OCI-LY7 (cell line): ENCODE measurements around the gene GALNT10. TPM values are rescaled to one million over a fixed set of nuclear protein-coding genes. Genes with fewer than 3 reads are reported as not detected.

Source experiments
- BruUV-seq: library from RNA; stranded (reverse); fragments of 400-500 nt; replicated peaks from 2 replicates; lab custom pipeline; 2021; lab: Mats Ljungman, UMichigan
- CTCF ChIA-PET: fragments of 300-600 bp; sonication (Branson Sonifier 250); formaldehyde crosslinking; loops from one replicate; lab custom pipeline; 2022; ENCODE audit warnings: antibody characterized with exemption; ENCODE audit not compliant: unreplicated experiment; lab: Charles Lee
- POLR2A ChIA-PET: fragments of 300-600 bp; sonication (Branson Sonifier 250); formaldehyde crosslinking; loops from one replicate; lab custom pipeline; 2022; ENCODE audit warnings: antibody characterized with exemption; lab: Charles Lee
- DNase-seq: peaks from one replicate; pipeline ENCODE4 v3.0.0-alpha.2; 2015; ENCODE audit warnings: low spot score
- H2AFZ ChIP-seq: fragments of 200-600 bp; sonication (generic), shearing (Covaris generic); 2 replicates; pipeline ENCODE4 v1.6.1; 2014; ENCODE audit warnings: mild to moderate bottlenecking, antibody characterized with exemption, low read length, moderate library complexity
- H3K27ac ChIP-seq: fragments of 200-600 bp; sonication (generic); 2 replicates; pipeline ENCODE4 v1.5.1; 2014; ENCODE audit warnings: mixed run types, low read depth, mild to moderate bottlenecking, moderate library complexity, low read length, inconsistent platforms; ENCODE audit not compliant: poor library complexity, severe bottlenecking
- H3K36me3 ChIP-seq: fragments of 200-600 bp; sonication (generic); 2 replicates; pipeline ENCODE4 v1.6.1; 2014; ENCODE audit warnings: mild to moderate bottlenecking, antibody characterized with exemption, low read length, moderate library complexity, mixed read lengths; ENCODE audit not compliant: insufficient read depth
- H3K4me1 ChIP-seq: fragments of 200-600 bp; sonication (generic); 2 replicates; pipeline ENCODE4 v1.5.1; 2014; ENCODE audit warnings: mild to moderate bottlenecking, low read length; ENCODE audit not compliant: insufficient read depth, poor library complexity, severe bottlenecking
- H3K4me2 ChIP-seq: fragments of 200-600 bp; sonication (generic); 2 replicates; pipeline ENCODE4 v1.6.1; 2014; ENCODE audit warnings: mild to moderate bottlenecking, low read length
- H3K4me3 ChIP-seq: fragments of 200-600 bp; sonication (generic); 2 replicates; pipeline ENCODE4 v1.5.1; 2014; ENCODE audit warnings: mild to moderate bottlenecking, low read depth, low read length; ENCODE audit not compliant: poor library complexity, severe bottlenecking
- H3K79me2 ChIP-seq: fragments of 200-600 bp; sonication (generic); 2 replicates; pipeline ENCODE4 v1.6.1; 2016; ENCODE audit warnings: low read depth, mild to moderate bottlenecking, low read length, moderate library complexity, mixed read lengths; ENCODE audit not compliant: insufficient read depth
- H3K9me2 ChIP-seq: fragments of 200-600 bp; sonication (generic); 2 replicates; pipeline ENCODE4 v1.6.1; 2016; ENCODE audit warnings: mild to moderate bottlenecking, low read length, mixed read lengths; ENCODE audit not compliant: insufficient read depth
- H3K9me3 ChIP-seq: fragments of 200-600 bp; sonication (generic); 2 replicates; pipeline ENCODE4 v1.6.1; 2014; ENCODE audit warnings: mild to moderate bottlenecking, mixed run types, low read length, mixed read lengths
- H4K20me1 ChIP-seq: fragments of 200-600 bp; sonication (generic); 2 replicates; pipeline ENCODE4 v1.6.1; 2014; ENCODE audit warnings: mild to moderate bottlenecking, antibody characterized with exemption, low read length, moderate library complexity, mixed read lengths; ENCODE audit not compliant: insufficient read depth
- CTCF ChIP-seq: fragments of 200-600 bp; sonication (generic); conservative IDR thresholded peaks from 2 replicates; pipeline ENCODE4 v1.5.1; 2014; ENCODE audit warnings: mild to moderate bottlenecking, antibody characterized with exemption, low read length, moderate library complexity, mixed read lengths
- EZH2phosphoT487 ChIP-seq: fragments of 200-600 bp; sonication (generic); IDR thresholded peaks from 2 replicates; pipeline ENCODE4 v1.6.1; 2018; ENCODE audit warnings: low read depth, borderline replicate concordance, mild to moderate bottlenecking, mixed run types, antibody characterized with exemption, low read length, moderate library complexity, mixed read lengths
- intact Hi-C: fragments of 100-400 bp; cut with micrococcal nuclease; formaldehyde crosslinking; loops from one replicate; pipeline ENCODE4 v1.10.0; 2022; ENCODE audit not compliant: unreplicated experiment
- total RNA-seq, 2 experiments: library from RNA; depleted of rRNA in 1 of 2; stranded (reverse); fragments of >200 nt in 1 of 2; shearing (Covaris generic) in 1 of 2; gene quantifications; 2 replicates each; pipeline ENCODE4 v1.2.3, GENCODE V29; 2014 to 2022

The GALNT10 gene
- total RNA-seq, 2 experiments from 2014 or later: 7.3 to 20.6 TPM

GRCh38 chr5:154227090-154227489 lies 36.6 kb downstream of the GALNT10 start:
- no peaks in the 10 kb centered on the region for H3K79me2 ChIP-seq
- CTCF ChIA-PET: no interaction called here
- H2AFZ ChIP-seq: no peak overlapping the region
- H4K20me1 ChIP-seq: 0 out of 2 replicates have a peak, but pooled peaks cover 4% of the 10 kb centered on the region
- no peak for DNase-seq
- H3K4me2 ChIP-seq: no peak overlapping the region
- POLR2A ChIA-PET: no interaction called here
- H3K4me3 ChIP-seq: no peak overlapping the region
- BruUV-seq: no TSS peak
- TF ChIP-seq EZH2phosphoT487 (no peak), CTCF (no peak)
- no peaks in the 10 kb centered on the region for H3K36me3 ChIP-seq
- H3K9me2 ChIP-seq: no peaks in the 10 kb centered on the region
- H3K27ac ChIP-seq: no peak overlapping the region
- peaks cover 5% of the 10 kb centered on the region for H3K4me1 ChIP-seq
- intact Hi-C loops: no loop called here
- peaks cover 17% of the 10 kb centered on the region for H3K9me3 ChIP-seq

GRCh38 chr5:154228696-154229095 lies 38.2 kb downstream of the GALNT10 start:
- ChIA-PET CTCF (no interaction called here), POLR2A (no interaction called here)
- no peak for DNase-seq

More at GRCh38 chr5:154228696-154229095, 38.2 kb downstream of the GALNT10 start:
- Histone ChIP-seq H3K9me3 (peaks cover 17% of the 10 kb centered on the region), H3K4me2 (no peak overlapping the region), H2AFZ (no peak overlapping the region), H4K20me1 (no peaks in the 10 kb centered on the region), H3K4me3 (no peak overlapping the region), H3K27ac (no peak overlapping the region), H3K4me1 (peaks cover 5% of the 10 kb centered on the region), H3K79me2 (no peaks in the 10 kb centered on the region), H3K36me3 (no peaks in the 10 kb centered on the region), H3K9me2 (no peaks in the 10 kb centered on the region)
- no TSS peak for BruUV-seq
- intact Hi-C loops: no loop called here
- no peak for TF ChIP-seq EZH2phosphoT487
- TF ChIP-seq CTCF: no peak
